SIG-M5 treated with dmso at 0.1 percent for 504 hours (cell line): ENCODE results near the gene USP32.
"Not testable (repeated sequence)": the region's sequence is repeated elsewhere in the genome, so short reads cannot be mapped to it uniquely, and the experiment has no call there.

Experiments
- DNase-seq: peaks from one replicate; lab custom pipeline; 2025; ENCODE audit not compliant: unreplicated experiment; lab: John Stamatoyannopoulos, UW

USP32 gene

DNA sequence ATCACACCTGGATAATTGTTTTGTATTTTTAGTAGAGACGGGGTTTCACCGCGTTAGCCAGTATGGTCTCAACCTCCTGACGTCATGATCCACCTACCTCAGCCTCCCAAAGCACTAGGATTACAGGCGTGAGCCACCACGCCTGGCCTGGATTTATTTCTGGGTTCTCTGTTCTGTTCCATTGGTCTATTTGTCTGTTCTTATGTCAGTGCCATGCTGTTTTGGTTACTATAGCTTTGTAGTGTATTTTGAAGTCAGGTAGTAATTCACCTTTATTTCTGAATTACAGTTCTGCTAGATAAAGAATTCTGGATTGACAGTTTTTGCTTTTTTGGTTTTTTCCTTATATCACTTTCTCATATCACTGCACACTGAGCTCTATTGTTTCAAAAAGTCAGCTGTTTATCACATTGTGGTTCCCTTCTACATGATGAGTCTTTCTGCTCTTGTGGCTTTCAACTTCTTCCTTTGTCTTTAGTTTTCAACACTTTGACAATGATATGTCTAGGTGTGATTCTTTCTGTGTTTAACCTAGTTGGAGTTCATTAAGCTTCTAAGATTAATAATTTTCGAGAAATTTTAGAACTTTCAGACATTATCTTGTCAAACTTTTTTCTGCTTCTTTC, 144.0 kb downstream of the USP32 start:
- no peak for DNase-seq

DNA sequence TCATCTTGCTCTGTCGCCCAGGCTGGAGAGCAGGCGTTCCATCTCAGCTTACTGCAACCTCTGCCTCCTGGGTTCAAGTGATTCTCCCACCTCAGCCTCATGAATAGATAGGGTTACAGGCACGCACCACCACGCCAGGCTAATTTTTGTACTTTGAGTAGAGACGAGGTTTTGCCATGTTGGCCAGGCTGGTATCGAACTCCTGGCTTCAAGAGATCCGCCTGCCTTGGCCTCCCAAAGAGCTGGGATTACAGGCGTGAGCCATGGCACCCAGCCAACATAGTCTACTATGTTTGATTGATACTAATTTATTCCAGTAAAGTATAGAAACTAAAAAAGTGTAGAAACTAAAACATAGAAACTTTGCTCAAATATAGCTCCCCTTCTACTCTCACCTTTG, 147.3 kb downstream of the USP32 start:
- DNase-seq = no peak

DNA sequence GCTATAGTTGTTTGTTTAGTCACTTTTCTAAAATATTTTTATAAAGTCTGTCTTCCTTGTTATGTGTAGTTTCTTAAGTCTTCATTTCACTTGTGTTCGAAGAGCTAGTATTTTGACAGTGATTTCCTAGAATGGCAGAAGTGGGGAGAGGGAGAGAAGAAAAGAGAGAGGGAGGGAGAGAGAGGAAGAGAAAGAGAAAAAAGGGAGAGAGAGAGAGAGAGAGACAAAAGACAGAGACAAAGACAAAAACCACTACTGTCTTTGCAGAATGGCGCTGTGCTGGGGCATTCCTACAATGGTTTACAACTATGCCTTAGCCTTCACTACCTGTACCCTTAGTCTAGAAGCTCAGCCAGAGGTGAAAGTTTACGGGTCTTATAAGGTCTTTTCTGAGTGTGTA, 151.6 kb downstream of the USP32 start:
- DNase-seq = no peak

DNA sequence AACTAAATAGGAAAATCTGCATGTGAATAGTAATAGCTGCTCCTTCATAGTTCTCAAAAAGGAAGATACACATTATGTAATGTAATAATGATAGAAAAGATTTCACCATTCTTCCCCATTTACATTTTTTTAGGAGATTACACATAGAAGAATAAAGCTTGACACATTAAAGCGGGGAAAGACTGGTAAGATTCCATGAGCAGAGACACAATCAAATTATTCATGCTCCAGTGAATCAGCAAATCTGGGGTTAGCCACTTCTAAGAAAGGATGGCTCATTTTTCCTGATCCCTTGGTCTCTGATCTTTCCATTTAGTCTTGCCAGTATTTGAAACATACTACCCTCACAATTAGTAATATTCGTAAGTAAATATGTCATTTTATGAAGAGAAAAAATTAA, 160.2 kb downstream of the USP32 start:
- DNase-seq = no peak

DNA sequence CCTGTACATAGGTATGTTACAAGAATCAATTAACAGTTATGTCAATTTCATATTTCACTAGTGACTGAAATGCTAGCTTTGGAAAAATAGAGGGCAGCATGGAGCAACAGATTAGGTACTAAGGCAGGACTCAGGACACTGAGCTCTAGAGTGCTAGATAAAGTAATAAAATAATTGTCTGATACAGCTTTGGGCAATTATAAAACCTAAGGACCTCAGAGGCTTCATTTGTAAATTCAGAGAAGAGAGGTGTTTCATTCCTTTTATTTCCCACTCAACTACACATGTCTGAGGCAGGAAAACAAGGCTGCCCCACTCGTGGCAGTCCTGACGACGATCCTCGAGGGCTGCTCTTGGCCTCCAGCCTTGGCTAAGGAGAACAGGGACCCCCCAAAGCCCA, 160.7 kb downstream of the USP32 start:
- DNase-seq = peak; percentile 91

DNA sequence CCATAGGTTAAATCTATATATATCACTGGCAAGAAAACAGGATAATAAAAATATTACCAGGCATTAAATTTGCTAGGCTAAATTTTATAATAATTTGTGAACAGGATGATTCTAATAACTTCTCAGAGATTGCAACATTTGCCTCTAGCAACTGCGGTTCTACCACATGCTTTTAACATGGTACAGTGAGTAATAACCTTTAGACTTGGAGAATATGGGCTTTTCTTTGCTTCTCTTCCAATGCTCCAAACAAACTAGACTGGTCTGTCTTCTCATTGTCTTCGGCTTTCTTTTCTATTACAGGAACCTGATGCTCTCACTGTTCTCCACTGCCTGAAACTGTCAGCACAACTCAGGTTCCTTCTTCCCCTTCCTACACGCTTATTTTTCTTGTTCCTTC, 161.6 kb downstream of the USP32 start:
- no peak for DNase-seq

DNA sequence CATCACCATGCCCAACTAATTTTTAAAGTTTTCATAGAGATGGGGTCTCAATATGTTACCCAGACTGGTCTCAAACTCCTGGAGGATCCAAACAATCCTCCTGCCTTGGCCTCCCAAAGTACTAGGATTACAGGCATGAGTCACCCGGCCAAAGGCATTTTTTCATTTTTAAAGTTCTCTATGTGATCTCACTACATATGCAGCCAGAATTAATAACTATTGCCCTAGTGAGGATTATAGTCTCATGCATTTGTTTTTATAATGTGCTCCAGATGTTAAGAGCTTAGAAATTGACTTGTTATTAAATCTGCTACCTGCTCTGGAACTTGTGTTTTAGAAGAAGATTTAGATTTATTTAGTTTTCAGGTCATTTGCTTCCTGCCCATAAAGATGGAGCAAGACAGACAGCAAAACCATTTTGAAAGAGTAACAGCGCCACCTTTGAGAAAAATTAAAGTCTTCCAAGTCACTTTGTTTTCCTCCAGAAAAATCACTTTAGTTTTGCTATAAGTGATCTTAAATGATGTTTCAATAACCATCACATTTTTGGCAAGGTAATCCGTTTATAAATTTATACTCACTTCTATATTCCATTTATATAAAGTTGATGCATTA, 162.6 kb downstream of the USP32 start:
- peak; percentile 69 for DNase-seq

DNA sequence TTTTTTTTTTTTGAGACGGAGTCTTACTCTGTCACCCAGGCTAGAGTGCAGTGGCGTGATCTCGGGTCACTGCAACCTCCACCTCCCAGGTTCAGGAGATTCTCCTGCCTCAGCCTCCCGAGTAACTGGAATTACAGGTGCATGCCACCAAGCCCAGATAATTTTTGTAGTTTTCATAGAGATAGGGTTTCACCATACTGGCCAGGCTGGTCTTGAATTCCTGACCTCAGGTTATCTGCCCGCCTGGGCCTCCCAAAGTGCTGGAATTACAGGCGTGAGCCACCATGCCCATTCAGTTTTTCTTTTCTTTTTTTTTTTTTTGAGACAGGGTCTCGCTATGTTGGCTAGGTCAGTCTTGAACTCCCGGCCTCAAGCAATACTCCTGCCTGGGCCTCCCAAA, 164.7 kb downstream of the USP32 start:
- not testable (repeated sequence) for DNase-seq

DNA sequence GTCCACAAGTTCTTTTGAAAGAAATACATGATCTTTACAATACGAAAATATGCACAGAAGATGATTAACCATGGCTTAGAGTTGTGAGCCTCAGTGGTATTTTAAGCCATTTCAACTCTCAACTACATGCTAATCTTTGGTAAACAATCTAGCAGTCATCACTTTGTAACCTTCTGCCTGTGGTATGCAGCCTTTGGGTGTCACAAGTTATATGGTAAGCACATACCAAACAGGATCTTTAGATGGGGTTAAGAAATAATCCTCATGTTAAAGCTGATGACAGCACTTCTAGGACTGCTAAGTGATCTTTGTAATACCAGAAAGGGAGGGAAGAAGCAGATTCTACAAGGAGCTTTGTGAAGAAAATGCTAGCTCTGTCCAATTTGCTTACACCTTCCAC, 167.9 kb downstream of the USP32 start:
- DNase-seq = no peak

DNA sequence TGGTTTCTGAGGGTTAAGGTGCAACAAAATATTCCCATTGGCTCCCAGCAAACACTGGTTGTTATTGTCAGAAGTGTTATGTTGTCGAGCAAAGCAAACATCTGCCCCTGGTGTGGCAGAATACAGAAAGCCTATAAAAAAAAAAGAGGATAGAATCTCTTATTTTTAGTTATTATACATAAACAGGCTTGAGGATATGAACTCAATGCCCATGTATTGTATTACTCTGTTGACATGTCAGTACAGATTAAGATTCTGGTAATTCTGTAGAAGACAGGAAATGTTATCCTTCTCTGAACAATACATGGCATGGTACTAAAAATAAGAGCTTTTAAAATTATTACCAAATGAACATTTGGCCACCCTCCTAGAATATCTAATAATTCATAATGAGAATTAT, 168.5 kb downstream of the USP32 start:
- no peak for DNase-seq

DNA sequence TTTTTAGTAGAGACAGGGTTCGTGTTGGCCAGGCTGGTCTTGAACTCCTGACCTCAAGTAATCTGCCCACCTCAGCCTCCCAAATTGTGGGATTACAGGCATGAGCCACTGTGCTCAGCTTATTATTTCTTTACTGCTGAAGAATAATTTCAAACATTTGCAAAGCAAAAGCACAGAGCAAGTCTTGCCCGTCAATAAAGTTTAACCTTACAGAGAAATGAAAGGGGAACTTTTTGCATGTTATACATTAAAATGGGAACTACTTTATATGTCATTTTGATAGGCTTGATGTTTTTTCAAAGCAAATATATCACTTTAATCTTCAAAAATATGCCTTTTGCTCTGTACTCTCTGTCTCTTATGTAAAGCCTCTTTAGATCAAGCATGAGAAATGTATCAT, 173.2 kb downstream of the USP32 start:
- not testable (repeated sequence) for DNase-seq

DNA sequence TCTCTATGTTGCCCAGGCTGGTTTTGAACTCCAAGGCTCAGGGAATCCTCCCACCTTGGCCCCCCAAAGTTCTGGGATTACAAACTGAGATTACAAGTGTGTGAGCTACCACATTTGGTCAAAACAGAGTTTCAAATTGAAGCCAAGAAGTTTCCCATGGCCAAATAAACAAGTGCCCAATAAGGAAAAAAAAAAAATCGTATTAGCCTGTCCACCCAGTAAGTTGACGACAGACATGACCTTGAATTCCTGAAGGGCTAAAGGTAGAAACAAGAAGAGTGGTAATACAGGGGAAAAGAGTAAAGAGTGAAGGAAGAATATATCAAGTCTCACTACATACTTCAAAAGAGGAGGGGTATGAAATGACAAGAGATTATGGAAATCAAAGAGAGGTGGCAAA, 176.0 kb downstream of the USP32 start:
- not testable (repeated sequence) for DNase-seq

DNA sequence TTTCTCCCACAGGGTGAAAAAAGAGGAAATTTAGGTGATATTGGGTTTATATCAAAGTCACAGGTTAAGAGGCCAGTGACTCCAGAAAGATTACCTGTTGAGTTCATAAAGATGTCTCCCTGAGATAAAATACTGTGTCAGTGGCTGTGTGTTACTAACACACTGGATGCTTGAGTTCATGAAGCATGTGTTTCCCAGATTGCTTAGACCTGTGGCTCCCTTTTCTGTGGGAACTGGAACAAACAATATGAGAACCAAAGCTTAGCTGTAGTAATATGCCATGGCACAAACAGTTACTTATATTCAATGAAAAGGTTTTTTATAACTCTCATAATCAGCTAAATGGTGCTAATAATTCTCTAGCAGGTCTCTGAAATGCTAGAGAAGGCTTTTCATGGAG, 180.7 kb downstream of the USP32 start:
- not testable (repeated sequence) for DNase-seq

DNA sequence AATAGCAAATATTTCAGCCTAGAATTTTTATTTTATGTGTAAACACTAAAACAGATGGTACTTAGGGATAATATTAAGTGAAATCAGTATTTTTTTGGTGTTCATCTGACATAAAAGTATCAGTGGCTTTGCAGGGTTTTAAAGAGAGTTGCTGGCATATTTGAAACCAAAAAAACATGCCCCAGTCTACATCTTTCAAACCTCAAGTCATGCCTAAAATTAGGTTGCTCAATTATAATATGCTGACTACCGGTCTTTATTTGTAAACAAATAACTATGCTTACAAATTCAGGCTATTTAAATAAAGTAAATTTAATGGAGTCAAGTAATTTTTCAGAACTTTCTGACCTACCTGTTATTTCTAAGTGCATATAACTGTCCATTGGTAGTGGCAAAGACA, 183.6 kb downstream of the USP32 start:
- DNase-seq = not testable (repeated sequence)

DNA sequence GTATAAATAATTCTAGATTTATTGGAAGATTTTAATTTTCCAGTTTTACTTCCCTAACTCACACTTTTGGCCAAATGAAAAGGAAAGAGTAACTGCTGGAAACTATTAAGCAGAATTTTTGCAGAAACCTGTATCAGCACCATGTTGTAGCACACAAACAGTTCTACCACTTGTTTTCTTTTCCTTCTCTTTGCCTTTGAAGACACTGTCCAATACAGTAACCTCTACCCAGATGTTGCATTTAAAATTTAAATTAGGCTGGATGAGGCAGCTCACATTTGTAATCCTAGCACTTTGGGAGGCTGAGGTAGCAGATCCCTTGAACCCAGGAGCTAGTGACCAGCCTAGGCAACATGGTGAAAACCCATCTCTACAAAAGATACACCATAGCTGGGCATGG, 186.2 kb downstream of the USP32 start:
- DNase-seq = not testable (repeated sequence)

DNA sequence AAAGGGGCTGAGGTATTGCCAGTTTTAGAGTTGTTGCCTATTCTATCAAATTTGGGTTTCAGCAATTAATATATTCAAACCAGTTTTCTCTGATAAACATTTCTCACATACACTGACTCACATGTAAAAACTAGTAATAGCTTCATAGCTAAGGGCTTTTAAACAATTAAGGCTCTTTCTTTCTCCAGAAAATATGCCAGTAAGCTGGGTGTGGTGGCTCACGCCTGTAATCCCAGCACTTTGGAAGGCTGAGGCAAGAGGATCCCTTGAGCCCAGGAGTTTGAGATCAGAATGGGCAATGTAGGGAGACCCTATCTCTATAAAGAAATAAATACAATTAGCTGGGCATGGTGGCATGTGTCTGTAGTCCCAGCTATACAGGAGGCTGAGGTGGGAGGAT, 193.3 kb downstream of the USP32 start:
- DNase-seq = not testable (repeated sequence)

DNA sequence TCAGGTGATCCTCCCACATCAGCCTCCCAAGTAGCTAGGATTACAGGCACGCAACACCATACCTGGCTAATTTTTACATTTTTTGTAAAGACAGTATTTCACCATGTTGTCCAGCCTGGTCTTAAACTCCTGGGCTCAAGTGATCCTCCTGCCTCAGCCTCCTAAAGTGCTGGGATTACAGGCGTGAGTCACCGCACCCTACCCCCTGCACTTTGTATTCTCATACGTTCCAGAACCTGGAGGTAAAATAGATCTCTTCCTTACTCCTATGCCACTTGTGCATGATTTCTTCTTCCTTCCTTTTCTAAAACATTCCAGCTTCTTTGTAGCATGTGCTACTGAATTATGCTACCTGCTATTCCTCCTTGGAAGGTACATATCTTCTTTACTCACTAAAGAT, 197.8 kb downstream of the USP32 start:
- DNase-seq = not testable (repeated sequence)

DNA sequence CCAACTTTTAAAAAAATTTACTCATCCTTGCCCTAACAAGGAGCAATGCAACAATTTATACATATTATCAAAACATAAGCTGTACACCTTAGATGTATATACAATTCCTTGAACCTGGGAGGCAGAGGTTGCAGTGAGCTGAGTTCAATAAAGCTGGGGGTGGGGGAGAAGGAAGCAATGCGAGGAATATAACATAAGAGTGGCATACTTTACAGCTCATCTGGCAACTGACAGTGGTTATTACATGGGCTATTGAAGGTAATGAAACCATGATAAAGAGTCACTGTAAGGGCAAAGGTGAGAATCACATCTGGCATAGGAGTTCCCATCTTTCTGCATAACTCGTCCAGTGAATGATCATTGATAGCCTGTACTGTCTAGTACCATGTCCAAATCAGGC, 198.5 kb downstream of the USP32 start:
- DNase-seq = no peak

DNA sequence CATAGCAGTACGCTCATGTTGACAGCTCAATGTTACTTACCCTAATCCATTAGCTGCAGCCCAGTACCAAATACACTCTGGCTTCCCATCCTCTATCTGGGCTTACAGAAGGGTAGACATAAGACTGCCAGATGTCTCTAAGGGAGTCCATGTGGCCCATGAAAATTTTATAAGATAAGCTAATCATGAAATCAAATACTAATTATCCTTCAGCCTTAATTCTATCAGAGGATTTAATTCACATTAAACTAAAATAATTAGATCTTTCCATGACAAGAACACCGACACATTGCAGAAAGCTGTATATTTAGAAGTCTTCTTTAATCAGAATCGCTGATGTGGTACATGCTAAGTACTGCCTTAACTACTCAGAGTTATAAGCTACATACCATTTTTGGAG, 198.9 kb downstream of the USP32 start:
- DNase-seq = not testable (repeated sequence)

DNA sequence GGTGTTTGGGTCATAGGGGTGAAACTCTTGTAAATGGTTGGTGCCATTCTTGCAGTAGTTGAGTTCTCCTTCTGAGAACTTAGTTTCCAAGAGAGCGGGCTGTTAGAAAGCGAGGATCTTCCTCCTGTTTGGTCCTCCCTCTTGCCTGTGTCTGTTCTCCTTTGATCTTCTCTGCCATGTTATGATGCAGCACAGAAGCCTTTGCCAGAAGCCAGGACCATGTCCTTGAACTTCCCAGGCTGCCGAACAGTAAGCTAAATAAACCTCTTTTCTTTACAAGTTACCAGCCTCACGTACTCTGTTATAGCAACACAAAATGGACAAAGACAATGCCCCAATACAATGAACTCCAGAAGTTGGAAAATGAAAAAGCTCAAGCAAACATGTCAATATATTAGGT, 201.9 kb downstream of the USP32 start:
- DNase-seq = not testable (repeated sequence)

DNA sequence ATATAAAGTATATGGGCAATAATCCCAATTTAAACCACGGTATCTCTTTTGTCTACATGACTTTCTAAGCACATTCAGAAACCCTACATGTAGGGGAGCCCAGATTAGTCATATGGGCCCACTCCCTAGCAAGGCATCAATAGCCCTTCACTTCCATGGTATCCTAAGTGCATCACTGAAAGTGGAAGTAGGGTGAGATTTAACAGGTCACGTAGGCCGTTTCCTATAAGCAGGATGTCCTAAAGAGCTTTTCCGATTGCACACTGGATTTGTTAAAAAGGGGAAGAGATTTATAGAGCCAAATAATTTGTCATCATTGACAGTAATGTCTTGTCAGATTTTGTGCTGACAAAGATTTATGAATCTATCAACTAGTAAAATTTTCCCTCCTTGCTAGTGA, 203.2 kb downstream of the USP32 start:
- DNase-seq = no peak

DNA sequence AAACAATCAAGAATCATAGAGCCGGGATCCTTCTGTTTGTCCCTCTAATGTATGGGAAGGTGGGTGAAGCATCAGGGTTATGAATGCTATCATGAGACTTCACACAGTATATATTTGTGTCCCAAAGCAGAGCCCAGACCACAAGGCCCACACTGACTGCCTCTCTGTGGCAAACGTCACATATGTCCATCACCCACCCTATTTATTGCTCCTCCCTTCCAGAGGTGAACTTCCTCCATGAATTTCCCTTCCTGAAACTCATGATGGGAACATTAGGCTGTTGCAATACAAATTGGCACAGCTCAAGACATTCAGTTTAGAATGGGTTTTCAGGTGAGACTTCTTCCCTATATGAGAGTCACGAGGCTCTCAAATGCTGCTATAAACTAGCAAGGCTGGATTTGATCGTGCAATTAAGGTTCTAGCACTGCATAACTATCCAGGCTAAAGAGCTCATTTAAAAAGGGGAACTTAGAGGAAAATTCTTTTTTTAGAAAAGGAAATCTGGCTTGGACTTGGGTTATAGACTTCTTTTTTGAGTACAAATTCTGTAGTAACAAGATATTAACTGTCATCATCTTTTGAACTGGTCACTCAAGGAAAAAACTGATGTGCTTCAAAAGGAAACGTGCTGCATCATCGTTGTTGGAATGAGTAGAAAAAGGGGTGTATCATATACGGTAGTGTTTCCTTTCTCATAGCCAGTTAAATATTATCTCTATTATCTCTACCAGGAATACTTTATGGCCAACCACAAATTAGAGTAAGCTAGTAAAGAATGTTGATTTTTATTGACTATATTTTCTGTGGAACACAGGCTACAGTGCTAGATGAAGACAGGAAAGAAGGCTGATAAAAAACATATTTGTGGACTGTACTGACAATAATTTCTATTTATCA, 204.8 kb downstream of the USP32 start:
- not testable (repeated sequence) for DNase-seq
